ENCODE results near the gene NLRP1.

DNA sequence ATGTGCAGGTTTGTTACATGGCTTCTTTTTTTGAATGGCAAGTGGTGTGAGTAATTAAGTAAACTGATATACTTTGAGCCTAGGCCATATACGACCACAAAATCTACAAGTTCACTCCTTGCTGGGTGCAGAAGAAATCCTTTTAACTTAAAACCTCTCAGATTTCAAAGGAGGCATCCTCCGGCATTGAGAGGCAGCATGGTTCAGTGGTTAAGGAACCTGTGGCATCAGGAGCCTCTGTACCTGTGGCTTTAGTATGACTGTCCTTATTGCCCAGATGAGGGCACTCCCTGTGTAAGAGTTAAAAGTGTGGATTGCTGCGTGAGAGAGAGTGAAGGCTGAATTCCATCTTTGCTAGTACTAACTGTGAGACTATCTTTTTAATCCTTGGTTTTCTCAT lies 3.3 kb downstream of the NLRP1 start:
- no peak for TF ChIP-seq MYC (IDR thresholded peaks at IDR 0.05; ENCODE audit: low read depth, low read length)
- TF ChIP-seq, protein P1, sequence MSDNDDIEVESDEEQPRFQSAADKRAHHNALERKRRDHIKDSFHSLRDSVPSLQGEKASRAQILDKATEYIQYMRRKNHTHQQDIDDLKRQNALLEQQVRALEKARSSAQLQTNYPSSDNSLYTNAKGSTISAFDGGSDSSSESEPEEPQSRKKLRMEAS (IDR thresholded peaks at IDR 0.05; ENCODE audit: low read depth, low read length), result no peak
- TF ChIP-seq, protein P2, sequence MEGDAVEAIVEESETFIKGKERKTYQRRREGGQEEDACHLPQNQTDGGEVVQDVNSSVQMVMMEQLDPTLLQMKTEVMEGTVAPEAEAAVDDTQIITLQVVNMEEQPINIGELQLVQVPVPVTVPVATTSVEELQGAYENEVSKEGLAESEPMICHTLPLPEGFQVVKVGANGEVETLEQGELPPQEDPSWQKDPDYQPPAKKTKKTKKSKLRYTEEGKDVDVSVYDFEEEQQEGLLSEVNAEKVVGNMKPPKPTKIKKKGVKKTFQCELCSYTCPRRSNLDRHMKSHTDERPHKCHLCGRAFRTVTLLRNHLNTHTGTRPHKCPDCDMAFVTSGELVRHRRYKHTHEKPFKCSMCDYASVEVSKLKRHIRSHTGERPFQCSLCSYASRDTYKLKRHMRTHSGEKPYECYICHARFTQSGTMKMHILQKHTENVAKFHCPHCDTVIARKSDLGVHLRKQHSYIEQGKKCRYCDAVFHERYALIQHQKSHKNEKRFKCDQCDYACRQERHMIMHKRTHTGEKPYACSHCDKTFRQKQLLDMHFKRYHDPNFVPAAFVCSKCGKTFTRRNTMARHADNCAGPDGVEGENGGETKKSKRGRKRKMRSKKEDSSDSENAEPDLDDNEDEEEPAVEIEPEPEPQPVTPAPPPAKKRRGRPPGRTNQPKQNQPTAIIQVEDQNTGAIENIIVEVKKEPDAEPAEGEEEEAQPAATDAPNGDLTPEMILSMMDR (IDR thresholded peaks at IDR 0.05; ENCODE audit: low read depth, low read length), result no peak

Measured in NB4 (cell line).